Measurements from ENCODE around the gene SMLR1. TPM values are rescaled to one million over a fixed set of nuclear protein-coding genes. Genes with fewer than 3 reads are reported as not detected.

The SMLR1 gene
- total and polyA plus RNA-seq, 2 donors (not counting 3 experiments of a cell fraction or from before 2014, with no cell fraction given), result not detected

DNA sequence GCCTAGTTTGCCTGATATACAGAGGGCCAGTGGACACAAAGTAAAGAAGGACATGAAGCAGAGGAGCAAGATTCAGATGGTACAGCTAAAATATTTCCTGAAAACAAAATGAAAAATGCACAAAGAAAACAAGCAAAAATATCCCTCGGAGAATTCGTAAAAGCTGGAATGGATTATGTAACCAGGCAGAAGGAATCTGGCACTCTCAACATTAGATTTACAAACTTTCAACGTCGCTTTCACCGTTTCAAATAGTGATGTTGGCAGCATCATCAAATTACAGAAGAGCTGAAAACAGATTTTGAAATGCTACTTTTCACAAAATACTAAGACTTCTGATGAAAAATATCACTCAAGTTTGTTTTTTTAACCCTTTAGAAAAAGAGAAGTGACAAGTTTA lies 11.7 kb downstream of the SMLR1 start:
- Histone ChIP-seq H3K79me2 (ENCODE audit: control insufficient read depth, insufficient read depth, low read length) (no peaks in the 10 kb centered on the region), H3K27me3 (ENCODE audit: control insufficient read depth in 2 of 2, insufficient read depth in 2 of 2, low read length in 2 of 2) (no peaks in the 10 kb centered on the region), H3K4me1 (ENCODE audit: control insufficient read depth, extremely low read depth, insufficient read depth, low read length) (no peaks in the 10 kb centered on the region), H3K9ac (replicated peaks; ENCODE audit: extremely low read depth, insufficient read depth, low read length) (no peak overlapping the region), H3K4me3 (replicated peaks in 1 of 3; ENCODE audit: insufficient read depth in 1 of 3, low read depth in 1 of 3, low read length in 3 of 3) (no peak overlapping the region), H4K20me1 (replicated peaks; ENCODE audit: control insufficient read depth, extremely low read depth, insufficient read depth, low read length) (no peaks in the 10 kb centered on the region), H3K9me3 (replicated peaks; ENCODE audit: control insufficient read depth, insufficient read depth, low read length) (no peaks in the 10 kb centered on the region), H3K27ac (ENCODE audit: insufficient read depth, low read depth, low read length) (no peak overlapping the region), H2AFZ (ENCODE audit: low read depth, low read length) (no peak overlapping the region), H3K9me1 (replicated peaks; ENCODE audit: control insufficient read depth, extremely low read depth, insufficient read depth, low read length) (no peaks in the 10 kb centered on the region), H3K4me2 (ENCODE audit: insufficient read depth, low read length) (no peak overlapping the region), H3K36me3 (ENCODE audit: control insufficient read depth in 2 of 2, extremely low read depth in 1 of 2, insufficient read depth in 2 of 2, low read length in 2 of 2) (no peaks in the 10 kb centered on the region)
- intact Hi-C loops (cut with micrococcal nuclease) (no loop called here), dilution Hi-C loops (cut with MboI; ENCODE audit: extremely low pct_ligation_motif_present, low sequenced_read_pairs) (no loop called here)
- DNase-seq (ENCODE audit: low read depth, low spot score), result no peak
- BruUV-seq (replicated peaks), result no TSS peak
- no peak for FAIRE-seq
- no peak for TF ChIP-seq GATA2 (IDR thresholded peaks at IDR 0.05; ENCODE audit: insufficient read depth, insufficient read length, low read depth, low read length)
- CTCF ChIA-PET, result interaction anchor here (1.1 kb wide), 1 partner anchor 517 kb away, joined by 3 read pairs; no protein-coding TSS in a partner anchor
- POLR2A ChIA-PET, result no interaction called here

DNA sequence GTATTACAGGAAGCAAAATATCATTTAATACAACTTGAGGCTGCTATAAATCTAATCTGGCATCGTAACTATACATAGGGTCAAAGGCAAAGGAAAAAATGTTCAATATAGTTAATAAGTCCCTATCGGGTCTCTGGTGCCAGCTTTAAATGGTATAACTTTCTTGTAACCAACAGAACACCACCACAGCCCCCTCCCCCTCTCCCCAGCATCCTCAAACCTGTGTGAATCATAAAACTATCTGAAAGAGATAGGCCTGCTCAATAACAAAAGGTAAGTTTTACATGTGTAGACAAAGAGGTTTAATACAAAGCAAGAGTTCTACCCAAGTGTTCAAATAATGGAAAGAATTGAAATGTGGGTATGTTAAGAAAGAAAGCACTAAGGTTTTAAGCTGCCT lies 12.2 kb downstream of the SMLR1 start:
- no TSS peak for BruUV-seq (replicated peaks)
- H3K9me3 ChIP-seq (replicated peaks; ENCODE audit: control insufficient read depth, insufficient read depth, low read length), result no peaks in the 10 kb centered on the region
- no peaks in the 10 kb centered on the region for H4K20me1 ChIP-seq (replicated peaks; ENCODE audit: control insufficient read depth, extremely low read depth, insufficient read depth, low read length)
- no peaks in the 10 kb centered on the region for H3K4me1 ChIP-seq (ENCODE audit: control insufficient read depth, extremely low read depth, insufficient read depth, low read length)
- dilution Hi-C loops (cut with MboI; ENCODE audit: extremely low pct_ligation_motif_present, low sequenced_read_pairs) (no loop called here), intact Hi-C loops (cut with micrococcal nuclease) (no loop called here)
- TF ChIP-seq EZH2 (IDR thresholded peaks at IDR 0.05; ENCODE audit: borderline replicate concordance, low read depth, low read length, severe bottlenecking) (no peak), POLR2A (IDR thresholded peaks at IDR 0.05; ENCODE audit: low read depth, low read length) (no peak), FOS (IDR thresholded peaks at IDR 0.05; ENCODE audit: borderline replicate concordance, insufficient read depth, low read length) (no peak), JUN (IDR thresholded peaks at IDR 0.05; ENCODE audit: borderline replicate concordance, insufficient read depth, insufficient read length, low read depth) (no peak), GATA2 (IDR thresholded peaks at IDR 0.05; ENCODE audit: insufficient read depth, insufficient read length, low read depth, low read length) (no peak), POLR2AphosphoS5 (IDR thresholded peaks at IDR 0.05; ENCODE audit: insufficient read depth, low read depth, low read length) (no peak)
- TF ChIP-seq, protein P1, sequence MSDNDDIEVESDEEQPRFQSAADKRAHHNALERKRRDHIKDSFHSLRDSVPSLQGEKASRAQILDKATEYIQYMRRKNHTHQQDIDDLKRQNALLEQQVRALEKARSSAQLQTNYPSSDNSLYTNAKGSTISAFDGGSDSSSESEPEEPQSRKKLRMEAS (IDR thresholded peaks at IDR 0.05; ENCODE audit: insufficient read depth, insufficient read length), result no peak
- TF ChIP-seq, protein P2, sequence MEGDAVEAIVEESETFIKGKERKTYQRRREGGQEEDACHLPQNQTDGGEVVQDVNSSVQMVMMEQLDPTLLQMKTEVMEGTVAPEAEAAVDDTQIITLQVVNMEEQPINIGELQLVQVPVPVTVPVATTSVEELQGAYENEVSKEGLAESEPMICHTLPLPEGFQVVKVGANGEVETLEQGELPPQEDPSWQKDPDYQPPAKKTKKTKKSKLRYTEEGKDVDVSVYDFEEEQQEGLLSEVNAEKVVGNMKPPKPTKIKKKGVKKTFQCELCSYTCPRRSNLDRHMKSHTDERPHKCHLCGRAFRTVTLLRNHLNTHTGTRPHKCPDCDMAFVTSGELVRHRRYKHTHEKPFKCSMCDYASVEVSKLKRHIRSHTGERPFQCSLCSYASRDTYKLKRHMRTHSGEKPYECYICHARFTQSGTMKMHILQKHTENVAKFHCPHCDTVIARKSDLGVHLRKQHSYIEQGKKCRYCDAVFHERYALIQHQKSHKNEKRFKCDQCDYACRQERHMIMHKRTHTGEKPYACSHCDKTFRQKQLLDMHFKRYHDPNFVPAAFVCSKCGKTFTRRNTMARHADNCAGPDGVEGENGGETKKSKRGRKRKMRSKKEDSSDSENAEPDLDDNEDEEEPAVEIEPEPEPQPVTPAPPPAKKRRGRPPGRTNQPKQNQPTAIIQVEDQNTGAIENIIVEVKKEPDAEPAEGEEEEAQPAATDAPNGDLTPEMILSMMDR (IDR thresholded peaks at IDR 0.05; ENCODE audit: extremely low read depth in 1 of 2, insufficient read depth in 1 of 2, low read depth in 1 of 2, low read length in 2 of 2), result no peak
- H3K27me3 ChIP-seq (ENCODE audit: control insufficient read depth in 2 of 2, insufficient read depth in 2 of 2, low read length in 2 of 2), result no peaks in the 10 kb centered on the region
- no peak overlapping the region for H3K27ac ChIP-seq (ENCODE audit: insufficient read depth, low read depth, low read length)
- ChIA-PET CTCF (interaction anchor here (1.1 kb wide), 1 partner anchor 518 kb away, joined by 3 read pairs; no protein-coding TSS in a partner anchor), POLR2A (no interaction called here)
- FAIRE-seq (no peak), DNase-seq (ENCODE audit: low read depth, low spot score) (no peak)
- H2AFZ ChIP-seq (ENCODE audit: low read depth, low read length), result no peak overlapping the region
- no peaks in the 10 kb centered on the region for H3K9me1 ChIP-seq (replicated peaks; ENCODE audit: control insufficient read depth, extremely low read depth, insufficient read depth, low read length)
- no peak overlapping the region for H3K4me2 ChIP-seq (ENCODE audit: insufficient read depth, low read length)
- H3K4me3 ChIP-seq (replicated peaks in 1 of 3; ENCODE audit: insufficient read depth in 1 of 3, low read depth in 1 of 3, low read length in 3 of 3), result no peak overlapping the region
- H3K36me3 ChIP-seq (ENCODE audit: control insufficient read depth in 2 of 2, extremely low read depth in 1 of 2, insufficient read depth in 2 of 2, low read length in 2 of 2), result no peaks in the 10 kb centered on the region
- no peaks in the 10 kb centered on the region for H3K79me2 ChIP-seq (ENCODE audit: control insufficient read depth, insufficient read depth, low read length)
- H3K9ac ChIP-seq (replicated peaks; ENCODE audit: extremely low read depth, insufficient read depth, low read length), result no peak overlapping the region
